ENCODE data around the gene CPXM2.

The CPXM2 gene

GRCh38 chr10:123751342-123752134 lies 140.1 kb downstream of the CPXM2 start:
- TF ChIP-seq POU2F2 (IDR thresholded peaks at IDR 0.05; ENCODE audit: low read depth, low read length) = no peak
- no peak for TF ChIP-seq PAX5 (IDR thresholded peaks at IDR 0.05; ENCODE audit: insufficient read depth, low read length, severe bottlenecking)
- TF ChIP-seq TAF1 (IDR thresholded peaks at IDR 0.05; ENCODE audit: low read depth, low read length) = no peak
- TF ChIP-seq POLR2AphosphoS5 (IDR thresholded peaks at IDR 0.05; ENCODE audit: low read depth, low read length) = no peak
- TF ChIP-seq SPI1 (IDR thresholded peaks at IDR 0.05; ENCODE audit: low read depth, low read length) = no peak
- TF ChIP-seq POLR2A (IDR thresholded peaks at IDR 0.05; ENCODE audit: low read depth, low read length) = no peak
- FAIRE-seq = no peak
- no peak for DNase-seq (ENCODE audit: insufficient read length, low spot score)

- no peak for TF ChIP-seq PAX5 (IDR thresholded peaks at IDR 0.05; ENCODE audit: insufficient read depth, low read length, severe bottlenecking)
- TF ChIP-seq POLR2A (IDR thresholded peaks at IDR 0.05; ENCODE audit: low read depth, low read length) = no peak
- TF ChIP-seq POLR2AphosphoS5 (IDR thresholded peaks at IDR 0.05; ENCODE audit: low read depth, low read length) = no peak
- TF ChIP-seq TAF1 (IDR thresholded peaks at IDR 0.05; ENCODE audit: low read depth, low read length) = no peak
- DNase-seq (ENCODE audit: insufficient read length, low spot score) (no peak), FAIRE-seq (no peak)
Observed at GRCh38 chr10:123750901-123751300, 140.7 kb downstream of the CPXM2 start.

- TF ChIP-seq POLR2A (IDR thresholded peaks at IDR 0.05; ENCODE audit: low read depth, low read length) = no peak
- no peak for TF ChIP-seq TAF1 (IDR thresholded peaks at IDR 0.05; ENCODE audit: low read depth, low read length)
- TF ChIP-seq POLR2AphosphoS5 (IDR thresholded peaks at IDR 0.05; ENCODE audit: low read depth, low read length) = no peak
- TF ChIP-seq PAX5 (IDR thresholded peaks at IDR 0.05; ENCODE audit: insufficient read depth, low read length, severe bottlenecking) = no peak
- TF ChIP-seq SPI1 (IDR thresholded peaks at IDR 0.05; ENCODE audit: low read depth, low read length) = no peak
- no peak for TF ChIP-seq POU2F2 (IDR thresholded peaks at IDR 0.05; ENCODE audit: low read depth, low read length)
- DNase-seq (ENCODE audit: insufficient read length, low spot score) (no peak), FAIRE-seq (no peak)
Observed at GRCh38 chr10:123748711-123749110, 142.9 kb downstream of the CPXM2 start.

GRCh38 chr10:123747426-123747825 lies 144.2 kb downstream of the CPXM2 start:
- DNase-seq (ENCODE audit: insufficient read length, low spot score) = no peak
- TF ChIP-seq POU2F2 (IDR thresholded peaks at IDR 0.05; ENCODE audit: low read depth, low read length) (no peak), SPI1 (IDR thresholded peaks at IDR 0.05; ENCODE audit: low read depth, low read length) (no peak), PAX5 (IDR thresholded peaks at IDR 0.05; ENCODE audit: insufficient read depth, low read length, severe bottlenecking) (no peak), TAF1 (IDR thresholded peaks at IDR 0.05; ENCODE audit: low read depth, low read length) (no peak), POLR2A (IDR thresholded peaks at IDR 0.05; ENCODE audit: low read depth, low read length) (no peak), POLR2AphosphoS5 (IDR thresholded peaks at IDR 0.05; ENCODE audit: low read depth, low read length) (no peak)
- no peak for FAIRE-seq

- no peak for FAIRE-seq
- no peak for DNase-seq (ENCODE audit: insufficient read length, low spot score)
- no peak for TF ChIP-seq TAF1 (IDR thresholded peaks at IDR 0.05; ENCODE audit: low read depth, low read length)
- no peak for TF ChIP-seq SPI1 (IDR thresholded peaks at IDR 0.05; ENCODE audit: low read depth, low read length)
- TF ChIP-seq POU2F2 (IDR thresholded peaks at IDR 0.05; ENCODE audit: low read depth, low read length) = no peak
- no peak for TF ChIP-seq POLR2AphosphoS5 (IDR thresholded peaks at IDR 0.05; ENCODE audit: low read depth, low read length)
- TF ChIP-seq PAX5 (IDR thresholded peaks at IDR 0.05; ENCODE audit: insufficient read depth, low read length, severe bottlenecking) = no peak
- TF ChIP-seq POLR2A (IDR thresholded peaks at IDR 0.05; ENCODE audit: low read depth, low read length) = no peak
Observed at GRCh38 chr10:123746942-123747341, 144.7 kb downstream of the CPXM2 start.

GRCh38 chr10:123746520-123746919 lies 145.1 kb downstream of the CPXM2 start:
- no peak for FAIRE-seq
- no peak for DNase-seq (ENCODE audit: insufficient read length, low spot score)

GRCh38 chr10:123746061-123746460 lies 145.5 kb downstream of the CPXM2 start:
- TF ChIP-seq POLR2AphosphoS5 (IDR thresholded peaks at IDR 0.05; ENCODE audit: low read depth, low read length) = no peak
- no peak for TF ChIP-seq POLR2A (IDR thresholded peaks at IDR 0.05; ENCODE audit: low read depth, low read length)
- TF ChIP-seq TAF1 (IDR thresholded peaks at IDR 0.05; ENCODE audit: low read depth, low read length) = no peak
- FAIRE-seq (no peak), DNase-seq (ENCODE audit: insufficient read length, low spot score) (no peak)

More at GRCh38 chr10:123746520-123746919, 145.1 kb downstream of the CPXM2 start:
- TF ChIP-seq TAF1 (IDR thresholded peaks at IDR 0.05; ENCODE audit: low read depth, low read length) (no peak), POLR2A (IDR thresholded peaks at IDR 0.05; ENCODE audit: low read depth, low read length) (no peak), SPI1 (IDR thresholded peaks at IDR 0.05; ENCODE audit: low read depth, low read length) (no peak), PAX5 (IDR thresholded peaks at IDR 0.05; ENCODE audit: insufficient read depth, low read length, severe bottlenecking) (no peak), POU2F2 (IDR thresholded peaks at IDR 0.05; ENCODE audit: low read depth, low read length) (no peak), POLR2AphosphoS5 (IDR thresholded peaks at IDR 0.05; ENCODE audit: low read depth, low read length) (no peak)

GRCh38 chr10:123744224-123744536 lies 147.4 kb downstream of the CPXM2 start:
- FAIRE-seq (no peak), DNase-seq (ENCODE audit: insufficient read length, low spot score) (no peak)
- TF ChIP-seq POLR2A (IDR thresholded peaks at IDR 0.05; ENCODE audit: low read depth, low read length) = no peak
- TF ChIP-seq PAX5 (IDR thresholded peaks at IDR 0.05; ENCODE audit: insufficient read depth, low read length, severe bottlenecking) = no peak
- no peak for TF ChIP-seq TAF1 (IDR thresholded peaks at IDR 0.05; ENCODE audit: low read depth, low read length)
- no peak for TF ChIP-seq POU2F2 (IDR thresholded peaks at IDR 0.05; ENCODE audit: low read depth, low read length)
- TF ChIP-seq SPI1 (IDR thresholded peaks at IDR 0.05; ENCODE audit: low read depth, low read length) = no peak
- TF ChIP-seq POLR2AphosphoS5 (IDR thresholded peaks at IDR 0.05; ENCODE audit: low read depth, low read length) = no peak

- no peak for DNase-seq (ENCODE audit: insufficient read length, low spot score)
- no peak for FAIRE-seq
- no peak for TF ChIP-seq TAF1 (IDR thresholded peaks at IDR 0.05; ENCODE audit: low read depth, low read length)
Observed at GRCh38 chr10:123743441-123744223, 148.0 kb downstream of the CPXM2 start.
